GM21619 (cell line): ENCODE results near the gene LINS1.

ENCODE experiments used
- ATAC-seq: cut with Tn5 transposase; IDR thresholded peaks from one replicate; pipeline ENCODE4 v1.9.1; 2021; ENCODE audit not compliant: unreplicated experiment

Gene LINS1

DNA sequence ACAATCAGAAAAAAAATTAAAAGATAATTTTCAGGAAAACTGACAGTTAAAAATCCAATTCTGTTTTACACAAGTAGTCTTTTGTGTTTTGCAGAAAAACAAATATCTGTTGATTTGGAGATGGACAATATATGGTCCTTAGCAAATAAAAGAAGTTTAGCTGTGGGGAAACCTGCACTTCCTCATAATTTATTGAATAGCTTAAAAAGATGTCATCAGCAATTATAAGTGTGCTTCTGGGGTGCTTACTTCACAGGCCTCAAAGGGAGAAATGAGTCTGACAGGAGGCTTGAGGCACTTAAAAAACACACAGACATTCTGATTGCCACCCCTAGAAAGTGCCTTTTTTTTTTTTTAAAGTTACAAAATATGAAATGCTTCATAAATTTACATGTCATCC lies 41.7 kb downstream of the LINS1 start:
- ATAC-seq: no peak

DNA sequence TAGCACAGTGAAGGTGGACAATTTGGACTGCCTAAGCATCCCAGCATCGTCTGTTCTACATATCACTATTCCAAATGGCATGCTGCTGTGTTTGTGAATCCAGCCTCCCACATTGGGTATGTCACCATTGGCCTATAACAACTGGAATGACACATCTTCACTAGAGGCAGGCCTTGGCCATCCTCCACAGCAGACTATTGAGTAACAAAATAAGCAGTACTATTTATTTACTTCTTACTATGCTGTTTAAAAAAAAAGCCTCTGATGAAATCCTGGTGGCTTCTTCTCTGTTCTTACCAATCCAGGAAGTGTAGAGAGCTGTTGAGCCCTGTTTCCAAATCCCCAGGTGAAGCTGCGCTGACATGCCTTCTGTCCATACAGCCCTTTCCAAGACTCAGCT lies 42.7 kb downstream of the LINS1 start:
- no peak for ATAC-seq

DNA sequence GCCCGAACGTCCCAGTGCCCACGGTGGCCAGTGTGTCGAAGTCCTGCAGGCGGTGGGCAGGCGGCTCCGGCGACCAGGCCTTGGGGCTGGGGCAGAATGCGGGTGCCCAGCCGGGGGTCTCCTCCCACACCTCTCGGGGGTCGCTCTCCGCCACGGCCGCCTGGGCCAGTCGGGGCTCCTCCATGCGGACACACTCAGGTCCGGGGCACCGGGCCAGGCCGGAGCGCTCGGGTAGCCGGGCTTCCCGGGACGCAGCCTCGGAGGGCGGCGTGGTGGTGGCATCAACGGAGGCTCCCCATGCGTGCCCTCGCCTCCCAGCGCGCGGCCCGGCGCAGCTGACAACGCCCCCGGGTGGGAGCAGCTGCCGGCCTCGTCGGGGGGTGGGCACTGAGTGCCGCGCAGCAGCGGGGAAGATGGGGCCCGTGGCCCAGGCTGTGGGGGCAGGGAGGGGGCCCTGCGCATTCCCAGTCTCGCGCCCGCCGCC lies 43.2 kb downstream of the LINS1 start:
- ATAC-seq: no peak

DNA sequence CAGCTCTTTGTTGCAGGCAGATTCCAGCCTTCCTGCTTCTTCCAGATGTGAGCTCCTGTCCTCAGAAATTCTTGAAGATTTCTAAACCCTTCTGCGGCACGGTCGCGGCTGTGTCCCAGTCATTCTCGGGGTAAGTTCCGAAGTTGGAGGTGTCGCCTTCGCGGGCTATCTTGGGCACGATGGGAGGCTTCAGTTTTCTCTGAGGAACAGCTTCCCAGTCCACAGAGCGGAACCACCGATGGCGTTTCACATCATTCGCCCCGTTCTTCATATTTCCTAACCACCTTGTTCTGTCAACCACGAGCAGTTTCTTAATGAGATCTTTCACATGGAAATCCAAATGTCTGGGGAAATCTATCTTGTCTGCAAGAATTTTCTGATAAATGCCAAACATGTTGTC lies 48.5 kb downstream of the LINS1 start:
- ATAC-seq: no peak

DNA sequence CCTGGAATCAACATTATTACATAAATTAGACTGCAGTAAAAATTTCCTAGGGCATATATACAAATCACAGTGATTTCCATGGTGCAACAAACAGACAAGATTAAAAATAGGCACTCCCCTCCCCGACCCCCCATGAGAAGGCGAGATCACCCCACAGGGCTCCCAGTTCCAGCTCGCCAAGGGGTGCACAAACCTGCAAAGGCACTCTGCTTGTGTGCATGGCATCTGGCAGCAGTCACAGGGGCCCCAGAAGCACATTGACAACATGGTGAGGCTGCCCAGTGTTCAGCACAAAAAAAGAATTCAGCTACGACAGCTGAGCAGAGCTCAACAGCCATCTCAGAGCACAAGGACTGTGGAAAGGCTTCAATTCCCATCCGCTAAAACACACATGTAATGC lies 54.0 kb downstream of the LINS1 start:
- no peak for ATAC-seq

DNA sequence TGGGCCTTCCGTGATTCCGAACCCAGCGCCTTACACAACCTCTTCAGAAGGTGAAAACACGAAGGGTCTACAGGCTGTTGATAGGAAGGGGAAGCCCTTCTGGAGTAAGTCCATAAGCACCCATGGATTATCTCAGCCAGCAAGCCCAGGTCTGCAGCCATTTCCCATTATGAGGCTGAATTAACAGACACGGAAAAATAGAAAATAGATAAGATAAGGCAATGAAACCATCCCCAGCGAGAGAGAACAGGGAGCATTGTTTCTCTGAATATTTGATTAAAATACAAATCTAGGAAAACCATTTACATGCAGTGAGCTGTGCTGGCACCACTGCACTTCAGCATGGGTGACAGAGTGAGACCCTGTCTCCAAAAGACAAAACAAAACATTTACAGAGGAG lies 57.0 kb downstream of the LINS1 start:
- no peak for ATAC-seq

DNA sequence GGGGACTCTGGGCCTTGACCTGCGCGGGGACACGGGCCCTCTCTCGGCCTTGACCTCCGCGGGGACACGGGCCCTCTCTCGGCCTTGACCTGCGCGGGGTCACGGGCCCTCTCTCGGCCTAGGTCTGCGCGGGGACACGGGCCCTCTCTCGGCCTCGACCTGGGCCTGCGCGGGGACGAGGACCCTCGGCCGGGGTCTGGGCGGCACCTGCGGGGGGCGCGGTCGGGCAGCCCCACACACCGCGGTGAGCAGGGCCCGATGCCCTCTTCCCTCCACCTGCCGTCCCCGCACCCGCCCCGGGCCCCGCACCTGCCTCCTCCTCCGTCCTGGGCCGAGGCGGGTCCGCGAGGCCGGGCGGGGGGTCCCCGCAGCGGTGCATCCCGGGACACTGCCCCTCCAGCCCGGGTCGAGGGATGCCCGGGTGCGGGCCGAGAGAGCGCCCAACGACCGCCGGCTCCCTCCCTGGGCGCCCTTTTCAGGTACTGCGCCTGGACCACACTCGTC lies 57.6 kb downstream of the LINS1 start:
- ATAC-seq: no peak

DNA sequence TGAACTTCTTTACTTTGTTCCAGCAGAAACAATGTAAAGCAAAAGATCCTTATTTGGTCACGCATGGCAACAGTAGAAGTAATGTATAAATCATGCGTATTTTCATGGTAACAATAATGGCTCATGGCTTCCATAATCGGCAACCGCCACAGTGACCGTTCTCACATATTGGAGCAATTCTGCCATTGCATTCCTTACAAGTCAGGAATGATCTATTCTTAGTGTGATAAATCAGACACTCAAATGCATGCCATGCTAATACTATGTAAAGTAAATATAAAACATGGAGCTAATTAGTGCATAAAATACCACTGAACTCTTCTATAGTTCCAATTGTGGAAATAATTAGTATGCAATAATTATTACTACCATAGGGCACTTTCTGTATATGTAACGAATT lies 59.7 kb downstream of the LINS1 start:
- no peak for ATAC-seq

DNA sequence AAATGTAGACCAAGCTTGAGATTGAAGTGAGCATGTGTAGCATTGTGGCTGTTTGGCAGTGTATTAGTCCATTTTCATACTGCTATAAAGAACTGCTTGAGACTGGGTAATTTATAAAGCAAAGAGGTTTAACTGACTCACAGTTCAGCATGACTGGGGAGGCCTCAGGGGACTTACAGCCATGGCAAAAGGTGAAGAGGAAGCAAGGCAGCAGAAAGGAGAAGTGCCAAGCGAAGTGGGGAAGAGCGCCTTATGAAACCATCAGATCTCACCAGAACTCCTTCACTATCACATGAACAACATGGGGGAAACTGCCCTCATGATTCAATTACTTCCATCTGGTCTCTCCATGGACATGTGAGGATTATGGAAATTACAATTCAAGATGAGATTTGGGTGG lies 64.7 kb downstream of the LINS1 start:
- ATAC-seq: peak; percentile 78

DNA sequence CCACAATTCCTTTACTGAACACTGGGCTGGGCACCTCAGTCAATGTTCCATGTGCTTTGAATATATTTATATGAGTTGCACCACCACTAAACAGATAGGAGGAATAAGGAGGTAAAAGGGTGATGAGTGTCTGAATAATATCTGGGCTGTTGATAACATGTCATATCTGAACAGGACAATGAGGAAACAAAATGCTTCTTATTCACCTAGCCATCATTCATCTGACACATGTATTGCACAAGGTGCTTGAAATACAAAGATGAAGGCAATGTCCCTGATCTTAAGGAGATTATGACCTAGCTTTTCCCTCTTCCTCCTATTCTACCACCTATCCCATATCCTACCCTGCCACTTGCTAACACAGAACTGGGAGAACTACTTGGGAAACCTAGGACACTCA lies 65.3 kb downstream of the LINS1 start:
- ATAC-seq: no peak

DNA sequence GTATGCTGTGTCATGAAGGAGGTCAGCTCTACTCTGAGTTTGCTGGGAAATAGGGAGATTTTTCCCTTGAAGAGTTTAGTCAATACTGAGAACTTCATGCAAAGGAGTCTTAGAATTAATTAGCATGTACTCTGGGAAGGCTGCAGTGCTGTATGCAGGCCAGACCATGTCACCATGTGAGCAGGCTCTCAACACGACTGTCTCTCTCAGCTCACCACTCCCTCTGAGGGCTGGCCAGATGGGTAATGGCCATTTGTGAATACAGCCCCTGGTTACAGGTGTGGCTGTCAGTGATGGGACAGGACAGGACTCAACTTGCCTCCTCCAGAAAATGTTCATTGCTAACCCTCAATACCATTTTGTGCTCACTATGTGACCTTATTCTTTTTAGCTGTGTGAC lies 68.1 kb downstream of the LINS1 start:
- ATAC-seq: no peak

DNA sequence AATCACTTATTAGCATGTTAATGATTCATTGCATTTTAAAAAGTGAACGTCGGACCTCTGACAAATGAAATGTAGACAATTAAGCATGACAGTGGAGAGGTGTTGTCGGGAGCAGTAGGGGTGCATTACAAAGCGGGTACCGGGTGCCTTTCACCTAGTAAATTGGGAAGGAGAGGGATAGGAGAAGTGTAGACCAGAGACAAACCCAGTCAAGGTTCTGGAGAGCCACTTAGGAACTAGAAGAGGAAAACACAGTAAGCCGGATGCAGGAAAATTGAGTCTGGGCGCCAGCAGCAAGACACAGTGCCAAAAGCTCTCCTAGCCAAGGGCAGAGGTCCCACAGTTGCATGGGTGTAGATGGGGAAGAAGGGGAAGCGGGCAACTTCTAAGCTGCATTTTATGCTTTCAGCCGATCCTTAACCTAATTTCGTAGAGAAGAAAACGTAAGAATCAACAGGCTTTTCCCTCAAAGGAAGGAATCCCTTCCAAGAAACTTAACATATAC lies 70.1 kb downstream of the LINS1 start:
- ATAC-seq: no peak

DNA sequence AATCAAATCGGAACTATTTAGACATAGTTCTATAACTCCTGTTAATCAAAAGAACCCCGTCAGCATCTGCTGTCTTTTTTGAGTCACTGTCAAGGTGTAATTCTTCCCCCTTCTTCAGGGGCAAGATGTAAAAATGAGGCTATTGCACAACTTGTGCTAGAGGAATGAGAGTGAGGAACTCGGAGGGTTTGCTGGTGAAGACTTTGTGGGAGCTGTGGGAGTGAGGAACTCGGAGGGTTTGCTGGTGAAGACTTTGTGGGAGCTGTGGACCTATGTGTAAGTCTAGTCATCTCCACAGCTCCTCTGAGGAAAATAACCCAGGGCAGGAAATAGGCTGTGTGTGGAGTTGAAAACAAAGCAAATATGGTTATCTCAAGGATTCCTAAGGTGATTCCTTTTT lies 70.8 kb downstream of the LINS1 start:
- ATAC-seq: no peak

DNA sequence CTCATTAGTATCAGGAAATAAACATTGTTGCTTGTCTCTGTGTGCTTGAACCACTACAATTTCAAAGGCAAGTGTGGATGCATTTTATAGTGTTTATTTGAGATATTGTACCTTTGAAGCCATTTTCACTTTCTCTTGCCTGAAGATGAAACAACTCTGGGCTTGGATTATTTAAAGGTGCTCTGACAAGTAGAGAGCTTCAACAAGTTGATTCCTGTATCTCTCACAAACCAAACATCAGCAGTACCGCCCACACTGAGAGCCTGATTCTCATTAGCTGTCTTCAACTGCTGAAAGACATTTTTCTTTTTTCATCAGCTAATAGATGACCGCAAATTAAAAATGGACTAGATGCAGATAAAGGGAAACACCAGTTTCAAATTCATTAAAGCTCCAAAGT lies 72.4 kb downstream of the LINS1 start:
- no peak for ATAC-seq

DNA sequence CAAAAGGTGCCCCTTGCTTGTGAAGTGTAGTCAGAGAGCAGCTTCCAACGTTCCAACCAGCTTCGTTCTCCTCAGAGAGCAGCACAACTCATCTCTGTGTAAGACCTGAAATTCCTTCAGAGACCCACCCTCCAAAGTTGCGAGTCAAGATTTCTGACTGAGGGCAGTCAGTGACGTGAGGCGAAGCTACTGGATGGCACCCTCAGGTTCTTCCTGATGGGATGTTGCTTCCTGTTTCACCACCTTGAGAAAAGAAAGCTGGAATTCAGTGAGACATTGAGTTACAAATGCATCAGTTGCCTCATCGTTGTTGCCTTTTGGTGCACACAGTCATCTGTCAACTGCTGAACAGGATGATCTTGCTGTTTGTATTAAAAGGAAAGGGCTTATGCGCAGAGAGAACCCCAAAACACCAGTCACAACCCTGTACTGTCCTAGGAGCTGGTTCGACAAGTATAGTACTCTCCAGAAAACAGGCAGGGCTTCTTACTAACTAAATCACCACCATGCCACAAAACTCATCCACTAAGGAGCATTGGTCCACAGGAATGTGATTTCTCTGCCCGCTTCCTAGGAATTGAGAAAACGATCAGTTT lies 73.1 kb downstream of the LINS1 start, which contains the start of gene CERS3:
Gene CERS3 (minus strand): TSS at position 118 of the 596 bp plus-strand sequence. CDS start 27,101 bp downstream, outside the sequence.
- ATAC-seq: no peak

DNA sequence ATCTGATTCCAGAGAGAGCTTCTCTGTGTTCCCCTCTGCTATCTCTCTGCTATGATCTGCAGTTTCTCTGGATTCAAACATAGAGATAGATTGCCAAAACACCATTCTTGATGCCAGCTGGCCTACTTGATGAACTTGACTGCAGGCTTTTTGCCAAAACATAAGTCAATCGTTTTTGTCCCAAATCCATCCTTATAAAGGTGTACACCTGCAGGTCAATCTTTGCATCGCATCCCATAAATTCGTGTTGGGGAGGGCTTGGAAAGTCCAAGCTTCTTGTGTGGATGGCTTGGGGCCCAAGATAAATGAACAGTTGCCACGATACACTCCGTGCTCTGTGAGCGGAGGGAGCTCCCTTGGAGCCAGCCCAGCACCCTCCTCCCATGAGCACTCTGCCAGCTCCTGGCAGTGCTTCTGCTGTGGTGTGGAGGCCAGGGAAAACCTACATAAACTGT lies 75.9 kb downstream of the LINS1 start:
- no peak for ATAC-seq

DNA sequence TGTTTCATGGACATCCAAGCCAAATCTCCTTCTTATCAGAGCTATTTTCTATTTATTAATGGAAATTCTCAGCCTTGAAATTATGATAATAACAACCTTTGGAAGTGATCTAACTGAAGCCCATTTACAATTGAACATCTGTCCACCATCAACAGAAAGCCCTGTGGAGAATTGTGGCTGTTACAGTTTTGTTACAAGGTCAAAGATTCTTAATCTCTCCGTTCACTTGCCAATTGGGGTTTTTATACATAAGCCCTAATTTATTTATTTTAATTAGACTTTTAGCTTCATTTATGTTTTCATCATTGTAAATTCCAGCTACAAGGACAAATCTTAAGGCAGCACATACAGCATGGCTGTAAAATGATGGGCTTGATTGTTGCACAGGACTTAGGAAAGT lies 76.5 kb downstream of the LINS1 start:
- no peak for ATAC-seq

DNA sequence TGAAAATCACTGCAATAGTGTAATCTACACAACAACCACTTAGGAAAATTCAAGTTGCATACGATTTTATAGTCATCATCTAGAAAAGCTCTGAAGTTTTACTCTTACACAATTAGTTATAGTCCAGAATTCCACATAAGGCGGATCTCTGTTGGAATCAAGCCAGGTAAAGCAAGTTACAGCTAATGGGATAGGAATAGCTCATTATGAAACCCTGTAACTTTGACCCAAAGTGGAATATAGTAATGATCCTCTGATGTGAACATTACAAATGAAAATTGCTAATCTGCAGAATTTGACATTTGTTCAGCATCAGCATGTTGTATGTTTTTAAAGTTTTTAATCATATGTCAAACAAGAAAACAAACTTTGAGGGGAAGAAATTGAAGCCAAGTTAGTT lies 77.7 kb downstream of the LINS1 start:
- no peak for ATAC-seq

DNA sequence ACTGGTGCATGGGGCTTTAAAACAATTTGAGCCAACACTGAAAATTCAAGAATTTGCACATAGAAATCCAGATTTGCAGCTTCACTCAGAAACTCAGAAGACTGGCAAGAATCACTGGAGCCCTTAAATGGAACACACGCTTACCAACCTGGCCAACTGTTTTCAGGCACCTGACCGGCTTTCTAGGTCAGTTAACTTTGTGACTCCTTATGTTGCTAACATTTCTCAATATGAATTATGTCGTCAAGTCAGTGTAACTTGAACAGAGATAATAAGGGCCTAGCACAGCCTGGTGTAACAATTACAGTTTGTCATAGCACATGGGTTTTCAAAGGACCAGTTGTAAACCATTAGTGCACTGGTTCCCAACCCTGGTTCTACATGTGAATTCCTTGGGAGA lies 80.1 kb downstream of the LINS1 start:
- ATAC-seq: no peak

DNA sequence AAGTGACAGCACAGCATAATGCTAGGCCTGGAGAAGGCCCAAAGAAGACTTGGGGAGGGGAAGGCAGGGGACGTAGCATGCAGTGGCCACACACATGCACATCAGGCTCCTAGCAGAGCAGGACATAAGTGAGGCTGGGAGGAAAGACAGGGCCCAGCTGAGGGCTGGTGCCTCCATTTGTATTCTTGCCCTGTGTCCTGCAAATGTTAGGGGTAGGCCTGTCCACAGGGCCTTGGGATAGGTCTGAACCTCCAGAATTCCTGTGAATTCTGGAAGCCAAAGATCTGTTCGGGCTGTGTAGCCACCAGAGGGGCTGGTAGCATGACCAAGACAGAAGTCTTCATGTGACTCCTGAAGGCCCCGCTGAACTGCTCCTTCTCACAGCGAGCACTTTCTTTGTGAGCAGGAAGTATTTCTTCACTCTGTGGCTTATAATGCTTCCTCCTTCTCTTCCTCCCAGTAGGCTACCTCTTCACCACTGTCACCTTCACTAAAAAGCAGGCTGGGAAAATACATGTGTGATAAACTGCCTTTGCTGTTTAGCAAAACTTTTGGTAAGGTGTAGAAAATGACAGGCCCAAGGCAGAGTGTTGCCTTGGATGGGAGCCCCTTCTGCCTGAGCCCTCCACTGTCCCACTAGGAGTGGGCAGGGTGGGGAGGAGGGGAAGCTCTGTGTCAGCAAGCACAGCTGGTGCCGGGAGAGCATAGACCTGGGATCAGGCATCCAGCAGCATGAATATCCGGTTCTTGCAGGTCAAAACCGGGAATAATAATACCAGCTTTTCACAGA lies 81.7 kb downstream of the LINS1 start:
- no peak for ATAC-seq

DNA sequence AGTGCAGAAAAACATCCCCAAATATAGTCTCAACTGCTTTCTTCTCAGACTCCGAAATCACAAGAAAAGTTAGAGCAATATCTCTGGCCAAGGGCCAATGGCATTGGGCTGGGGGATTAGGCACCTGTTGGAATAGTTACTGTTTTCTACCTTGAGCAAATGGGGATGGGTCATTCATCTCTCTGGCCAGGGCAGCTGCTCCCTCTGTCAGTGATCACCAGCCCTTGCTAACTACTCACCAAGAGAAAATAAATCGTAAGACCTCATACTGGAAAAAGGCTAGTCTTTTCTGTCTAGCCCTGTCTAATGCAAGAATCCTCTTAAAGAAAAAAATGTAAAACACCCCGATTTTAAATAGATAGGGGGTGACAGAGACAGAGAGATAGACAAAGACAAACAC lies 84.1 kb downstream of the LINS1 start:
- no peak for ATAC-seq
